Panc1 (cell line): ENCODE results near the gene PFKL. TPM values are rescaled to one million over a fixed set of nuclear protein-coding genes. Genes with fewer than 3 reads are reported as not detected.

Source experiments
- ATAC-seq: fragments of 200-7000 bp; cut with Tn5 transposase; 2 replicates; pipeline ENCODE4 v1.9.1; 2020; ENCODE audit warnings: mild to moderate bottlenecking, moderate library complexity
- BruUV-seq: library from RNA; stranded (reverse); fragments of 400-500 nt; replicated peaks from 2 replicates; lab custom pipeline; 2021; lab: Mats Ljungman, UMichigan
- CTCF ChIA-PET: fragments of 300-600 bp; sonication (Branson Sonifier 250); formaldehyde crosslinking; loops from one replicate; lab custom pipeline; 2022; ENCODE audit warnings: antibody characterized with exemption; lab: Charles Lee
- POLR2A ChIA-PET: fragments of 300-600 bp; sonication (Branson Sonifier 250); formaldehyde crosslinking; loops from one replicate; lab custom pipeline; 2022; ENCODE audit warnings: antibody characterized with exemption; lab: Charles Lee
- DNase-seq: peaks from one replicate; pipeline ENCODE4 v3.0.0-alpha.2; 2010; ENCODE audit warnings: low read depth, low spot score
- H3K27ac ChIP-seq: 2 replicates; pipeline ENCODE4 v1.5.1; 2011; ENCODE audit warnings: mild to moderate bottlenecking, low read length, inconsistent platforms
- H3K27me3 ChIP-seq: fragments of 200-500 bp; sonication (Bioruptor generic); 2 replicates; pipeline ENCODE4 v1.6.0; 2014; ENCODE audit warnings: low read length, inconsistent platforms; ENCODE audit not compliant: control insufficient read depth, insufficient read depth
- H3K36me3 ChIP-seq: fragments of 200-500 bp; sonication (Bioruptor generic); 2 replicates; pipeline ENCODE4 v1.5.1; 2014; ENCODE audit warnings: inconsistent platforms, mild to moderate bottlenecking, low read length, moderate library complexity; ENCODE audit not compliant: control insufficient read depth, insufficient read depth
- H3K4me1 ChIP-seq: 2 replicates; pipeline ENCODE4 v1.5.1; 2011; ENCODE audit warnings: inconsistent platforms, mild to moderate bottlenecking, low read length, moderate library complexity; ENCODE audit not compliant: control insufficient read depth, insufficient read depth
- H3K4me3 ChIP-seq, 2 experiments: 2 replicates each; pipeline ENCODE4 v1.5.1; 2011 to 2012; ENCODE audit warnings: low read depth in 2 of 2, low read length in 2 of 2, mild to moderate bottlenecking in 2 of 2, inconsistent platforms in 1 of 2, moderate library complexity in 1 of 2
- H3K9me3 ChIP-seq: fragments of 200-500 bp; sonication (Bioruptor generic); 2 replicates; pipeline ENCODE4 v1.5.1; 2014; ENCODE audit warnings: low read depth, mild to moderate bottlenecking, inconsistent platforms, low read length, moderate library complexity; ENCODE audit not compliant: control insufficient read depth, insufficient read depth
- CTCF ChIP-seq: fragments of 450-650 bp; IDR thresholded peaks from 2 replicates; pipeline ENCODE4 v1.5.1; 2017; ENCODE audit warnings: mild to moderate bottlenecking
- POLR2AphosphoS5 ChIP-seq: IDR thresholded peaks from 2 replicates; pipeline ENCODE4 v1.6.1; 2012; ENCODE audit warnings: mild to moderate bottlenecking, low read depth, low read length, moderate library complexity
- REST ChIP-seq, 2 experiments: IDR thresholded peaks; 2 replicates each; pipeline ENCODE4 v1.6.1; 2011 to 2012; ENCODE audit warnings: low read depth in 2 of 2, control low read depth in 1 of 2, low read length in 1 of 2, mild to moderate bottlenecking in 1 of 2, moderate library complexity in 1 of 2; ENCODE audit not compliant: insufficient read depth in 1 of 2
- SIN3A ChIP-seq: IDR thresholded peaks from 2 replicates; pipeline ENCODE4 v1.6.1; 2012; ENCODE audit warnings: low read depth, mild to moderate bottlenecking, low read length, moderate library complexity, borderline replicate concordance; ENCODE audit not compliant: insufficient read depth
- TCF7L2 ChIP-seq: IDR thresholded peaks from 2 replicates; pipeline ENCODE4 v1.6.1; 2011; ENCODE audit warnings: mild to moderate bottlenecking, low read depth, low read length, inconsistent platforms
- in situ Hi-C: cut with HindIII; loops from 2 replicates; pipeline ENCODE4 v1.10.0; 2016; ENCODE audit warnings: low sequenced_read_pairs, low pct_unique_long_range_greater_than_20kb
- intact Hi-C: fragments of 100-400 bp; cut with micrococcal nuclease; formaldehyde crosslinking; loops from one replicate; pipeline ENCODE4 v1.10.0; 2022; ENCODE audit not compliant: unreplicated experiment
- total RNA-seq: library from RNA; stranded (reverse); gene quantifications from one replicate; pipeline ENCODE4 v1.2.1, GENCODE V29; 2021; ENCODE audit not compliant: unreplicated experiment

The PFKL gene
- total RNA-seq, 1 experiment from 2014 or later, result 70.1 TPM

DNA sequence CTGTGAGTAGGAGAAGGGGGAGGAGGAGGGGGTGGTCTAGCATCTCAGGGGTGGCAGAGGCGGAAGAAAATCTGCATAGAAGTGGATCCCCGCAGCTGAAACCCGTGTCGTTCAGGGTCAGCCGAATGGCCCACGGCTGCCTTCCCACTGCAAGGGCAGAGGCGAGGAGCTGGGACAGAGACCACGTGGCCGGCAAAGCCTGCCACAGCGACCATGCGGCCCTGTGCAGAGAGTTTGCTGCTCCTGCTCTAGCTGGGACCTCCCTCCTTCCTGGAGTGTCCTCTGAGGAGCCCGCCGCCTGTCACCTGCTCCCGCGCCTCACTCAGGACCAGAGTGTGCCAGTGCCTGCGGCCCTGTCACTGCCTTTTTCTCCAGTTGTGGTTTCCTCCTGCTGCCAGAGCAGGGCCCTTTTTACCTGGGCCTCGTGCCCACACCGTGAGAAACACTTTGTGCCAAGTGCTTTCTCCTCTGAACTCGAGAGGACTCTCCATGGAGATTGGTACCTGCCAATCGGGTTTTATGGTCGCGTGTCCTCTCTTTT, 48.1 kb downstream of the PFKL start:
- Histone ChIP-seq H3K4me1 (no peaks in the 10 kb centered on the region), H3K27me3 (no peaks in the 10 kb centered on the region), H3K27ac (no peak overlapping the region), H3K4me3 (no peak overlapping the region), H3K9me3 (no peaks in the 10 kb centered on the region), H3K36me3 (no peaks in the 10 kb centered on the region)
- intact Hi-C loops, result no loop called here
- BruUV-seq, result no TSS peak
- no peak for TF ChIP-seq CTCF
- POLR2A ChIA-PET, result no interaction called here
- CTCF ChIA-PET, result interaction anchor here (0.6 kb wide), 1 partner anchor 45 kb away, joined by 8 read pairs; no protein-coding TSS in a partner anchor
- ATAC-seq (no peak), DNase-seq (no peak)
- in situ Hi-C loops, result no loop called here

DNA sequence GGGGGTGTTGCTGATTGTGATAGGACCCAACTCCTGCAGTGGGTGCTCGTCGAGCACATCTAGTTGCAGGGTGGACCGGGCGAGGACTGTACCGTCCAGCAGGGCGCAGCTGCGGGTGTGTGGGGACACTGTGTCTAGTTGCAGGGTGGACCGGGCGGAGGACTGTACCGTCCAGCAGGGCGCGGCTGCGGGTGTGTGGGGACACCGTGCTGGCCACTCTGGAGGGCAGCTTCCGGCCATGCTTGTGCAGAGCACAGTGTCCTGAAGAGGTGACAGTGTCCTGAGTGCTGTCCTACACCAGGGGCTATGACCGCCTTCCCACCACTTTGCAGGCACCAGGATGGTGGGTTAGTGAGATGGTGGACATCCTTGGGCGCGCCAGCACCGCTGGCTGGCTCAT, 49.0 kb downstream of the PFKL start:
- no TSS peak for BruUV-seq
- Histone ChIP-seq H3K4me3 (no peak overlapping the region), H3K4me1 (no peaks in the 10 kb centered on the region), H3K9me3 (no peaks in the 10 kb centered on the region), H3K27me3 (no peaks in the 10 kb centered on the region), H3K36me3 (no peaks in the 10 kb centered on the region), H3K27ac (no peak overlapping the region)
- TF ChIP-seq CTCF, result no peak
- no peak for TF ChIP-seq POLR2AphosphoS5
- TF ChIP-seq SIN3A, result no peak
- TF ChIP-seq REST (IDR thresholded peaks at IDR 0.05; ENCODE audit: insufficient read depth in 1 of 2, low read depth in 2 of 2, low read length in 1 of 2), result no peak
- intact Hi-C loops, result no loop called here
- ATAC-seq (0 out of 2 replicates have a peak, but pooled peaks have one; percentile 28), DNase-seq (no peak)
- in situ Hi-C loops, result no loop called here
- ChIA-PET POLR2A (no interaction called here), CTCF (no interaction called here)

DNA sequence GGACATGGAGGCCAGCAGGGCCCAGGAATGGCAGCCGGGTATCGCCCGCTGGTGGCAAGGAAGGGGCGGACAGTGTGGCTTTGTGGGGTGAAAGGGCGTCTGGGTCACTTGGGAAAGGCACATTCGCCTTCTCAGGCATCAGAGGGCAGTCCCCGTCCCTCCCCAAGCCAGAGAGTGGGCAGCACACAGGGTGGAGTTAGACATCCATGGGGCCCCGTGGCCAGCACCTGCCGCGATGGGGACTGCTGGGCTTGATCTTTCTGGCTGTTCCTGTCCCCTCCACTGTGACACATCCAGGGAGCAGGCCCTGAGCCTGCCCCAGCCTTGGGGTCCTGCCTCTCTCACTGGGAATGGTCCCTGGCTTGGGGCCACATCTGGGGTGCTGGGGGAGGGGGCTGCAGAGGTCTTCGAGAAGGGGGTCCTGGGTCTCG, 49.6 kb downstream of the PFKL start:
- H3K27ac ChIP-seq, result no peak overlapping the region
- no peaks in the 10 kb centered on the region for H3K27me3 ChIP-seq
- H3K4me1 ChIP-seq, result no peaks in the 10 kb centered on the region
- in situ Hi-C loops, result no loop called here
- ChIA-PET POLR2A (no interaction called here), CTCF (no interaction called here)
- TF ChIP-seq SIN3A (no peak), REST (IDR thresholded peaks at IDR 0.05; ENCODE audit: insufficient read depth in 1 of 2, low read depth in 2 of 2, low read length in 1 of 2) (no peak), POLR2AphosphoS5 (no peak), CTCF (no peak), TCF7L2 (no peak)
- no peaks in the 10 kb centered on the region for H3K9me3 ChIP-seq
- no peak overlapping the region for H3K4me3 ChIP-seq
- intact Hi-C loops, result no loop called here
- BruUV-seq, result no TSS peak
- DNase-seq (no peak), ATAC-seq (no peak)
- no peaks in the 10 kb centered on the region for H3K36me3 ChIP-seq
